ENCODE results near the gene SLC22A3.
"Not testable (repeated sequence)": the region's sequence is repeated elsewhere in the genome, so short reads cannot be mapped to it uniquely, and the experiment has no call there.

SLC22A3 gene, protein sequence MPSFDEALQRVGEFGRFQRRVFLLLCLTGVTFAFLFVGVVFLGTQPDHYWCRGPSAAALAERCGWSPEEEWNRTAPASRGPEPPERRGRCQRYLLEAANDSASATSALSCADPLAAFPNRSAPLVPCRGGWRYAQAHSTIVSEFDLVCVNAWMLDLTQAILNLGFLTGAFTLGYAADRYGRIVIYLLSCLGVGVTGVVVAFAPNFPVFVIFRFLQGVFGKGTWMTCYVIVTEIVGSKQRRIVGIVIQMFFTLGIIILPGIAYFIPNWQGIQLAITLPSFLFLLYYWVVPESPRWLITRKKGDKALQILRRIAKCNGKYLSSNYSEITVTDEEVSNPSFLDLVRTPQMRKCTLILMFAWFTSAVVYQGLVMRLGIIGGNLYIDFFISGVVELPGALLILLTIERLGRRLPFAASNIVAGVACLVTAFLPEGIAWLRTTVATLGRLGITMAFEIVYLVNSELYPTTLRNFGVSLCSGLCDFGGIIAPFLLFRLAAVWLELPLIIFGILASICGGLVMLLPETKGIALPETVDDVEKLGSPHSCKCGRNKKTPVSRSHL

DNA sequence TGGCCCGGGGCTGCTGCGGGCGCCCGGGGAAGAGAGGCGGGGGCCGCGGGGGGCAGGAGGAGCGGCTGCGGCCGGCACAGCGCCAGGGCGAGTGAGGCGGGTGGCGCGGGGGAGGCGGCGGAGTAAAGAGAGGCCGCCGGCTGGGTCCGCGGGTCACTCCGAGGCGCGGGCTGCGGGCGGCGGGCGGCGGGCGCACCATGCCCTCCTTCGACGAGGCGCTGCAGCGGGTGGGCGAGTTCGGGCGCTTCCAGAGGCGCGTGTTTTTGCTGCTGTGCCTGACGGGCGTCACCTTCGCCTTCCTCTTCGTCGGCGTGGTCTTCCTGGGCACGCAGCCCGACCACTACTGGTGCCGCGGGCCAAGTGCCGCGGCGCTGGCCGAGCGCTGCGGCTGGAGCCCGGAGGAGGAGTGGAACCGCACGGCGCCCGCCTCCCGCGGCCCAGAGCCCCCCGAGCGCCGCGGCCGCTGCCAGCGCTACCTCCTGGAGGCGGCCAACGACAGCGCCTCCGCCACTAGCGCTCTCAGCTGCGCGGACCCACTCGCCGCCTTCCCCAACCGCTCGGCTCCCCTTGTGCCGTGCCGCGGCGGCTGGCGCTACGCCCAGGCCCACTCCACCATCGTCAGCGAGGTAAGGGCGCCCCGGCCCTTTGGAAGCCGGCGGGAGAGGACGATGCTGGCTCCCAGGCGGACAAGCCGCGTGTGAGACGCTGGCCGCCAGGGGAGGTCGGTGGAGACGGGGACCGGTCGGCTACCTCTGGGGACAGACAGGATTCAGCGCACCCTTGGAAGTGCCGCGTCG lies at the start of gene SLC22A3:
TSS of gene SLC22A3 (plus strand) at position 156 of the 797 bp plus-strand sequence. CDS start at position 198, 42 bp downstream.
- no peak for DNase-seq (ENCODE audit: low read depth)
- TF ChIP-seq, protein P1, sequence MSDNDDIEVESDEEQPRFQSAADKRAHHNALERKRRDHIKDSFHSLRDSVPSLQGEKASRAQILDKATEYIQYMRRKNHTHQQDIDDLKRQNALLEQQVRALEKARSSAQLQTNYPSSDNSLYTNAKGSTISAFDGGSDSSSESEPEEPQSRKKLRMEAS (IDR thresholded peaks at IDR 0.05; ENCODE audit: low read depth, low read length): no peak
- TF ChIP-seq MYC (IDR thresholded peaks at IDR 0.05; ENCODE audit: low read depth, low read length) (no peak), POLR2A (IDR thresholded peaks at IDR 0.05; ENCODE audit: extremely low read depth, insufficient read length) (no peak)
- TF ChIP-seq, protein P2, sequence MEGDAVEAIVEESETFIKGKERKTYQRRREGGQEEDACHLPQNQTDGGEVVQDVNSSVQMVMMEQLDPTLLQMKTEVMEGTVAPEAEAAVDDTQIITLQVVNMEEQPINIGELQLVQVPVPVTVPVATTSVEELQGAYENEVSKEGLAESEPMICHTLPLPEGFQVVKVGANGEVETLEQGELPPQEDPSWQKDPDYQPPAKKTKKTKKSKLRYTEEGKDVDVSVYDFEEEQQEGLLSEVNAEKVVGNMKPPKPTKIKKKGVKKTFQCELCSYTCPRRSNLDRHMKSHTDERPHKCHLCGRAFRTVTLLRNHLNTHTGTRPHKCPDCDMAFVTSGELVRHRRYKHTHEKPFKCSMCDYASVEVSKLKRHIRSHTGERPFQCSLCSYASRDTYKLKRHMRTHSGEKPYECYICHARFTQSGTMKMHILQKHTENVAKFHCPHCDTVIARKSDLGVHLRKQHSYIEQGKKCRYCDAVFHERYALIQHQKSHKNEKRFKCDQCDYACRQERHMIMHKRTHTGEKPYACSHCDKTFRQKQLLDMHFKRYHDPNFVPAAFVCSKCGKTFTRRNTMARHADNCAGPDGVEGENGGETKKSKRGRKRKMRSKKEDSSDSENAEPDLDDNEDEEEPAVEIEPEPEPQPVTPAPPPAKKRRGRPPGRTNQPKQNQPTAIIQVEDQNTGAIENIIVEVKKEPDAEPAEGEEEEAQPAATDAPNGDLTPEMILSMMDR (IDR thresholded peaks at IDR 0.05; ENCODE audit: low read depth, low read length): no peak
- H3K4me3 ChIP-seq (ENCODE audit: low read depth, low read length): no peak within 1 kb of the TSS

DNA sequence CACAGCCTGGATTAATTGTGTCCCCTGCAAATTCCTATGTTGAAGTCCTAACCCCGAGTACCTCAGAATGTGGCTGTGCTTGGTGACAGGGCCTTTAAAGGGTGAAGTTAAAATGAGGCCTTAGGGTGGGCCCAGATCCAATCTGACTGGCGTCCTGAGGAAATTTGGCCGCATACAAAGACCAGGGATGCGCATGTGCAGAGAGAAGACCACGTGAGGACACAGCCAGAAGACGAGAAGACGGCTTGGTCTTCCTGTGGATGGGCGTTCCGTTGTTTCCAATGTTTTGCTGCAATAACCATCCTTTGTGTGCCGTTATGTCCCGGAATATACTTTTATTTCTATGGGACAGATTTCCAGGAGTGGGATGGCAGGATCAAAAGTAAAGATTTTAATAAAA lies 48.6 kb upstream of the SLC22A3 start:
- TF ChIP-seq, protein P2 (IDR thresholded peaks at IDR 0.05; ENCODE audit: low read depth, low read length): no peak
- TF ChIP-seq, protein P1 (IDR thresholded peaks at IDR 0.05; ENCODE audit: low read depth, low read length): no peak
- TF ChIP-seq POLR2A (IDR thresholded peaks at IDR 0.05; ENCODE audit: extremely low read depth, insufficient read length) (no peak), MYC (IDR thresholded peaks at IDR 0.05; ENCODE audit: low read depth, low read length) (no peak)
- no peak for DNase-seq (ENCODE audit: low read depth)
- H3K4me3 ChIP-seq (ENCODE audit: low read depth, low read length): no peak overlapping the region

DNA sequence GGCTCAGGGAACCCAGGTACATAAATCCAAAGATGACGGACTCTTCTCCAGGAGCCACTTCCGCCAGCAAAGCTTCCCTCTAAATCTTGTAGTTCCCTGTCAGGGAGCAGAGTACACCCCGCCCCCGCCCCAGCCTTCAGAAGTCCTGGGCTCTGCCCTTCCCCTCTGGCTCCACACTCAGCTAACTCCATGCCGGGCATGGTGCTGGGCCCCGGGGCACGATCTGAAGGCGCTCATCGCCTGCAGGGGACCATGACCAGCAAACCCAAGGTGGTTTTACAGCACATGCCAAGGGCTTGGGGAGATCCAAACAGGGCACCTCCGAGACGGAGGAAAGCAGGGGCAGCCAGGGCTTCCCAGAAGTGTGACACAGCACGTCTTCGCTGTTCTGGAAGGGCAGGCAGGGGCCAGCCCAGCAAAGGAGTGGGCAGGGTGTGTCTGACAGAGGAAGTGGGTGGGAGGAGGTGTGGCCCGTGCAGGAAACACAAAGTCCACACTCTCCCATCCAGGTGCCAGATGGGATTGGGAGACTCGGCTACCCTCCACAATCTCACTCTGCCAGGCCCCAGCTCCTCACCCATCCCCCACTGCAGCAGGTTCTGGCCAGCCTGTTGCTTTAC lies 48.0 kb upstream of the SLC22A3 start:
- no peak overlapping the region for H3K4me3 ChIP-seq (ENCODE audit: low read depth, low read length)
- DNase-seq (ENCODE audit: low read depth): no peak
- TF ChIP-seq MYC (IDR thresholded peaks at IDR 0.05; ENCODE audit: low read depth, low read length): no peak
- TF ChIP-seq, protein P1 (IDR thresholded peaks at IDR 0.05; ENCODE audit: low read depth, low read length): no peak
- TF ChIP-seq, protein P2 (IDR thresholded peaks at IDR 0.05; ENCODE audit: low read depth, low read length): no peak
- TF ChIP-seq POLR2A (IDR thresholded peaks at IDR 0.05; ENCODE audit: extremely low read depth, insufficient read length): no peak

DNA sequence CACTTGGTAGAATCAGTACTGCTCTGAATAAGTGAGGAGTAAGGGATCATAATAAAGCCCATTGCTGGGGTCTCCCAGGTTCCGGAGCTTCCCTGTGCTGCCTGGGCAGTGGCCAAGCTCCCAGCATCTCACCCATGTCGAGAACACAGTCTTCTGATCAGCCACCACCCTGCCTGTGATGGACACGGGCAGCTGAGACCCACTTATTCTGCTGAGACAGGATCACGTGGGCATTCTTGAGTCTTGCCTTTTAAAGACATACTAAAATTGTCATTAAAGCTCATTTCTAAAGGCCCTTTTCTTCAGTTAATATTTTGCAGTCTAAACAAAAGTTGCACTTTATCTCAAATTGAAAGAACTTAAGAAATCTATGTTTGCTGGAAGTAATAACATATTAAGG lies 46.8 kb upstream of the SLC22A3 start:
- no peak for TF ChIP-seq POLR2A (IDR thresholded peaks at IDR 0.05; ENCODE audit: extremely low read depth, insufficient read length)
- TF ChIP-seq, protein P2 (IDR thresholded peaks at IDR 0.05; ENCODE audit: low read depth, low read length): no peak
- TF ChIP-seq, protein P1 (IDR thresholded peaks at IDR 0.05; ENCODE audit: low read depth, low read length): no peak
- no peak for TF ChIP-seq MYC (IDR thresholded peaks at IDR 0.05; ENCODE audit: low read depth, low read length)
- DNase-seq (ENCODE audit: low read depth): no peak
- no peak overlapping the region for H3K4me3 ChIP-seq (ENCODE audit: low read depth, low read length)

DNA sequence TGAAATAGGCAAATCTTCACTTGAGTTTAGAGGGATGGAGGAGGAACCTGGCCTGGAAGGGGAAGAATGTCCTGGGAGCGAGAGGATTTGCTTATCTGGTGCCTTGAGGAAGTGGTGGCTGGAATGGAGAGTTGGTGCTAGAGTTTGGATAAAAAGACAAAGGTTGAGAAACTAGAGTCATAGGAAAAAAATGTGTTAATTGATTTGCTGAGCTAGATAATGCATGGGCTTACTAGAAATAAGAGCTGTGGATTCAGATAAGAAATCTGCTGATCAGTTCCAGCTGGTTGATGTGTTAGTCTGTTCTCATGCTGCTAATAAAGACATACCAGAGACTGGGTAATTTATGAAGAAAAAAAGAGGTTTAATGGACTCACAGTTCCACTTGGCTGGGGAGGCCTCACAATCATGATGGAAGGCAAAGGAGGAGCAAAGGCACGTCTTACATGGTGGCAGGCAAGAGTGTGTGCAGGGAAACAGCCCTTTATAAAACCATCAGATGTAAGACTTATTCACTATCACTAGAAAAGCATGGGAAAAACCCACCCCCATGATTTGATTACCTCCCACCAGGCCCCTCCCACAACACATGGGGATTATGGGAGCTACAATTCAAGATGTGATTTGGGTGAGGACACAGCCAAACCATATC lies 45.6 kb upstream of the SLC22A3 start:
- not testable (repeated sequence) for DNase-seq (ENCODE audit: low read depth); H3K4me3 ChIP-seq (ENCODE audit: low read depth, low read length)

Data from NB4 (cell line).